K562 (cell line): ENCODE results near the gene ADPRHL1.
"Not testable (repeated sequence)": the region's sequence is repeated elsewhere in the genome, so short reads cannot be mapped to it uniquely, and the experiment has no call there.

Experiments
- POLR2AphosphoS2 ChIP-seq: IDR thresholded peaks from 2 replicates; pipeline ENCODE4 v1.6.1; 2012; ENCODE audit warnings: low read length, improper control_type of control experiment
- TCF3 ChIP-seq: sonication (generic); formaldehyde crosslinking; IDR thresholded peaks from 2 replicates; pipeline ENCODE4 v1.4.0; 2020; ENCODE audit warnings: mild to moderate bottlenecking, missing genetic modification reagents

- TF ChIP-seq TCF3 (CRISPR knock-in tag); POLR2AphosphoS2: not testable (repeated sequence)
These were observed 17.4 kb upstream of the ADPRHL1 start for GRCh38 chr13:113470635-113471163.
